Measurements from ENCODE around the gene SPAG9.

DNA sequence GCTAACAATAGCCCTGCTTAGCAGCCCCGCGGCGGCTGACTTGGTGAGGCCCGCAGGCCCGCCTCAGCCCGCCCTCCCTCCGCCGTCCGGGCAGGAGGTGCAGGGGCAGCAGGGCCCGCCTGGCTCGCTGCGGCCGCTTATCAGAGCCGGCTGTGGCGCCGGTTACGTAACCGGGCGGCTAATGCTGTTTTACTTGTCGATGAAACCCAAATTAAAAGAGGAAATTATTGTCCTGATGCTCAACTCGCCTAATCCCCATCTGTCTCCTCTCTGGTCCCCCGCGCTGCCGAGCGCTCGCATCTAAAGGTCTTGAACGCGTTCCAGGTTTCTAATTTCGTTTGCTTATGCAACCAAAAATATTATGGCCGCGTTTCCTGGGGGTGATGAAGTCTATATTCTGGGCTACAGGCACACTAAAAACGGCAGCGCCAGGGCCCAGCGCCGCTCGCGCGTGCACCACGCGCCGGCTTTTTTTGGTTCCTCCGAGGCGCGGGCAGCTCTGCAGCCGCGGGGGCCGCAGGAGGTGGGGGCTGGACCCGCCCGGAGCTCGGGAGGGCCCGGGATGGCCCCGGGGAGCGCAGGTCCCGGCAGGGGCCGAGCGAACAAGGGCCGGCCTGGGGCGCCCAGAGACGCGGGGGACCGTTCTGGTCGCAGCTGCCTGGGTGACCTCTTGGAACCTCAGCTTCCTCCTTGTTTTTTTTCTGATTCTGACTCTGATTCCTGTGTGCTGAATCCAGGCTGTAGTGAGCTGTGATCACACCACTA is 189.3 kb downstream of the SPAG9 start:
- TF ChIP-seq FOXM1 (IDR thresholded peaks at IDR 0.05; ENCODE audit: borderline replicate concordance) (no peak), HDGF (IDR thresholded peaks at IDR 0.05; ENCODE audit: borderline replicate concordance) (no peak)

All from HEK293T (cell line).